Right renal pelvis (tissue), 4 donors: Measurements from ENCODE around the gene TREML4. TPM values are rescaled to one million over a fixed set of nuclear protein-coding genes. Genes with fewer than 3 reads are reported as not detected.
"Not testable (repeated sequence)": the region's sequence is repeated elsewhere in the genome, so short reads cannot be mapped to it uniquely, and the experiment has no call there.

Experiments
- DNase-seq, 4 donors: peaks; one replicate each; pipeline ENCODE4 v3.0.0-alpha.2; 2013; ENCODE audit warnings: low read depth in 4 of 4, low spot score in 3 of 4, missing footprints in 1 of 4
- polyA plus RNA-seq, 4 donors: library from polyadenylated mRNA; unstranded; fragments of 120-200 nt; gene quantifications; one replicate each; pipeline ENCODE4 v1.2.1, GENCODE V29; 2013; ENCODE audit not compliant: insufficient read length in 4 of 4

The TREML4 gene
- polyA plus RNA-seq, 4 donors = not detected

DNA sequence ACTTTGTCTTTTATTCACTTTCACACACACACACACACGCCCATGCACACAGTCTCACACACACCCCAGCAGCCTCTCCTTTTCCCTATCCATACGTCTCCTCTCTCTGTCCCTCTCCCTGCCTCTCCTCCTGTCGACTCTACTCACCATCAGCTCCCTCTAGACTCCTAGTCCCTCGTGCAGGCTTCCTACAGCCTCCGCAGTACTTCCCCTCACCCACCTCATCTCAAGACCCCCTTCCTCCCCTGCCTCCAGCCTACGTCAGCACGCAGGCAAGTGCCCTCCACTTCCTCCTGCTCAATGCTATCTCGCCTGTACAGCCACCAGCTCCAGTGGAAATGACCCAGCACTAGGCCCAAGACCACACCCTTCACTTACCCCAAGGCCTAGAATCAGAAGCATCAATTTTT lies 26.4 kb upstream of the TREML4 start:
- DNase-seq = no peak

DNA sequence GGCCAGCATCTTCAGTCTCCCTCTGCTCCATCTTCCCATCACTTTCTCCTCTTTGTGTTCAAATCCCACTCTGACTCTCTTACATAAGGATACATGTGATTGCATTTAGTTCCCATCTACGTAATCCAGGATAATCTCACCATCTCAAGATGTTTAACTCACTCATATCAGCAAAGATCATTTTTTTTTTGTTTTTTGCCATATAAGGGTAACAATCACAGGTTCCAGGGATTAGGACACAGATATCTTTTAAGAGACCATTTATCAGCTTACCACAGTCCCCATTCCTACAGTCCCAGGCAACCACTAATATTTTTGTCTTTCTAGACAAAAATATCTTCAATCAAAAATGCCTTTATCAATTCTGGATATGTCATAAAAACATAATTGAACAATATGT lies 24.0 kb upstream of the TREML4 start:
- no peak for DNase-seq

DNA sequence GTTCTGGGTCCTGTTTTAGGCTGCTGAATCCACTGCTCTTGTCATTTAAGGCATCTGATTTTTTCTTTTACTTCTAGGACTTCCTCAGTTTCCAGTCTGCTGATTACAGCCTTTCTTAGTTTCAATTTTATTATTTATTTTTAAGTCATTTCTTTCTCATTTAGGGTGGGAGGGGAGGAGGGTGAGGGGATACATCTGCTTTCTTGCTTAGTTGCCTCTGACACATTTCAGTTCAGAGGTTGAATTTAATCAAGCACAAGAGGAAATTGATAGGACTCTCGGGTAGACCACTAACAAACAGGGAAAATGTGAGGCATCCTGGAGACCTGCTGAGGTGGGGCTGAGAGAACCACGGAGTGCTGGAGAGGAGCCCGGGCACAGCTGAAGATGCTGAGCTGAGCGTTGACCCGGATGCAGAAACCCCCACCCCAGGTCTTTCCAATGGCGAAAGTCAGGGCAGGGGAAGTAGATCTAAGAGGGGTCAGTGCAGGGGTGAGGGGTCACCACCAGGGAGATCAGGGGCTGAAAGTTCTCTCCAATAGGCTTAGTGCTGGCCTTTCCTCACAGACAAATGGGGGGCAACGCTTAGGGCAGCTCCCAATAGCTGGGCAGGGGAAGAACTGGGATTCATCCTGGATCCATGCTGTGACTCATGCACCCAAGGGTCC lies 19.6 kb upstream of the TREML4 start:
- no peak for DNase-seq

GRCh38 chr6:41209547-41210320 lies 18.4 kb upstream of the TREML4 start:
- no peak for DNase-seq

- no peak for DNase-seq
Observed at GRCh38 chr6:41214559-41215238, 13.4 kb upstream of the TREML4 start.

GRCh38 chr6:41215777-41216176 lies 12.4 kb upstream of the TREML4 start:
- DNase-seq = no peak

DNA sequence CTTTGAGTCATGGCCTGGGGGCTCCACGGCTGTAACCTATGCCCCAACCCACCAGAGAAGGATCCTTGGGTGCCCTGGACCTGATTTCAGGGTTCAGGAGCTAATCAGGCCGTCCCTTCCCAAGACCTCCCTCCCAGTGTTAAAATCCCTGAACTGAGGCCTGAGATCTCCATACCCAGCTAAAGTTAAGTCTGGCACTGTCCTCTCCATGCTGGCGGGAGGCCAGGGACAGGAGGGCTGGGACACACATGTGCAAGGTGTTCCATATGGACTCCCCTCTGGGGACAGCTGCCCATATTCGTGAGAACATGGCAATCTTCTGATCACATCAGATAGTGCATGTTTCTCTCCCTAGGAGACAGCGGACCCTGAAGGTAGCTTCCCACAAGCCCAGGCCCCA lies 11.5 kb upstream of the TREML4 start:
- no peak for DNase-seq

DNA sequence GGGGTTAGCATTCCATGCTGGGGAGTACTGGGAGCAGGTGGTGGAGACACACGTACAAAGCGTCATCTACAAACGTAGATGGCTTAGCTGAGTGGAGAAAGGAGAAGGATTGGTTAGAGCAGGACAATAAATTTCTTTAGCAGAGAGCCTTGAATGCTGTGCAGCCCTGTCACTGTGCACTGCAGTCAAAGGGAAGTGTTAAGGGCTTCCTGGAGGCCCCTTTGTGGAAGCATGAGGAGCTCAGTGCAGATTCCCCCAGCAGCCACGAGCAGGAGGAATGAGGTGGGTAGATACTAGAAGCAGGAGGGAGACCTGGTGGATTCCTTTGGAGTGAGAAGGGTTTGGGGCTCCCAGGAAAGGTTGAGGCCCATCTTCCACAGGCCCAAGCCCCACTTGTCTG lies 6.1 kb upstream of the TREML4 start:
- DNase-seq = no peak

- no peak for DNase-seq
Observed at GRCh38 chr6:41222513-41222912, 5.6 kb upstream of the TREML4 start.

GRCh38 chr6:41224800-41225199 lies 3.3 kb upstream of the TREML4 start:
- DNase-seq = no peak

- DNase-seq = peak; percentile 3 to 38 (median 6)
Observed at GRCh38 chr6:41226752-41227151, 1.4 kb upstream of the TREML4 start.

DNA sequence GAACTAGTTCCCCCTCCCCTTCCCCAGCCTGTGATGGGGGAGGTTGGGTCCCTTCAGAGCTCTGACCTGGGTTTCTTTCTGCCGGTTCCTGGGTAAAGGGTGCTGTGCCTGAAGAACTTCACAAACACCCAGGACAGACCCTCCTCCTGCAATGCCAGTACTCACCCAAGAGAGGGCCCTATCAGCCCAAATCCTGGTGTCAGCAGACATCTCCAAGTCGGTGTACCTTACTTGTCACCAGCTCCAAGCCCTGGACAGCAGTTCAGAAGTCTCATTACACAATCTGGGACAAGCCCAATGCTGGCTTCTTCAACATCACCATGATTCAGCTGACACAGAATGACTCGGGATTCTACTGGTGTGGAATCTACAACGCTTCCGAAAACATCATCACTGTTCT lies 467 bp downstream of the TREML4 start:
- no peak for DNase-seq

DNA sequence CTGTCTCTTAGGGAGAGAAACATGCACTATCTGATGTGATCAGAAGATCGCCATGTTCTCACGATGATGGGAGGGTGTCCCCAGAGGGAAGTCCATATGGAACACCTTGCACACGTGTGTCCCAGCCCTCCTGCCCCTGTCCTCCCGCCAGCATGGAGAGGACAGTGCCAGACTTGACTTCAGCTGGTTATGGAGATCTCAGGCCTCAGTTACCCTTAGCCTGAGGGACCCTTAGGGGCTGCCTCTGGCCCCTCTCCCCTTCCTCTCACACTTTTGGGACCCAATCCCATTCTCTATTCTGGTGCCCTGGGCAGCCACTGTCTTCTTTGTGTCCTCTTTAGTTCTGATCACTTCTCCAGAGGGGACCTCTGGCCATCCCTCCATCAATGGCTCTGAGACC lies 1.6 kb downstream of the TREML4 start:
- DNase-seq = no peak

GRCh38 chr6:41231246-41231645 lies 3.1 kb downstream of the TREML4 start:
- DNase-seq = no peak

DNA sequence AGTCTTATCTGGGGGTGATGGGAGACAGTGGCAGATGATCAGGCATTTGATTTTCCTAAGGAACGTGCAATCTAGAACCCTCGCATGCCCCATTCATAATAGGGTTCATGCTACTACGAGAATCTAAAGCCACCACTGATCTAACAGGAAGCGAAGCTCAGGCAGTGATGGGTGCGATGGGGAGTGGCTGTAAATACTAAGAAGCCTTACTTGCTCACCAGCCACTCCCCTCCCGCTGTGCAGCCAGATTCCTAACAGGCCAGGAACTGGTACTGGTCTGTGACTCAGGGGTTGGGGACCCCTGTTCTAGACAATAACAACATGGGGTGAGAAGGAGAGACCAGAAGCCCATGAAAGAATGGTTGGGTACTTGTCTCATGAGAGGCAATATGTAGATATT lies 4.5 kb downstream of the TREML4 start:
- DNase-seq = no peak

- no peak for DNase-seq
Observed at GRCh38 chr6:41236276-41236675, 8.1 kb downstream of the TREML4 start.

DNA sequence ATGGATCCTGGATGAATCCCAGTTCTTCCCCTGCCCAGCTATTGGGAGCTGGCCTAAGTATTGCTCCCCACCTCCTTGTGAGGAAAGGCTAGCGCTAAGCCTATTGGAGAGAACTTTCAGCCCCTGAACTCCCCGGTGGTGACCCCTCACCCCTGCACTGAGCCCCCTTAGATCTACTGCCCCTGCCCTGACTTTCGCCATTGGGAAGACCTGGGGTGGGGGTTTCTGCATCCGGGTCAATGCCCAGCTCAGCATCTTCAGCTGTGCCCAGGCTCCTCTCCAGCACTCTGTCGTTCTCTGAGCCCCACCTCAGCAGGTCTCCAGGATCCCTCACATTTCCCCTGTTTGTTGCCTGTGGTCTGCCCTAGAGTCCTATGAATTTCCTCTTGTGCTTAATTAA lies 9.0 kb downstream of the TREML4 start:
- no peak for DNase-seq

GRCh38 chr6:41239467-41240159 lies 11.5 kb downstream of the TREML4 start:
- DNase-seq = no peak

- DNase-seq = not testable (repeated sequence)
Observed at GRCh38 chr6:41246529-41246928, 18.4 kb downstream of the TREML4 start.

DNA sequence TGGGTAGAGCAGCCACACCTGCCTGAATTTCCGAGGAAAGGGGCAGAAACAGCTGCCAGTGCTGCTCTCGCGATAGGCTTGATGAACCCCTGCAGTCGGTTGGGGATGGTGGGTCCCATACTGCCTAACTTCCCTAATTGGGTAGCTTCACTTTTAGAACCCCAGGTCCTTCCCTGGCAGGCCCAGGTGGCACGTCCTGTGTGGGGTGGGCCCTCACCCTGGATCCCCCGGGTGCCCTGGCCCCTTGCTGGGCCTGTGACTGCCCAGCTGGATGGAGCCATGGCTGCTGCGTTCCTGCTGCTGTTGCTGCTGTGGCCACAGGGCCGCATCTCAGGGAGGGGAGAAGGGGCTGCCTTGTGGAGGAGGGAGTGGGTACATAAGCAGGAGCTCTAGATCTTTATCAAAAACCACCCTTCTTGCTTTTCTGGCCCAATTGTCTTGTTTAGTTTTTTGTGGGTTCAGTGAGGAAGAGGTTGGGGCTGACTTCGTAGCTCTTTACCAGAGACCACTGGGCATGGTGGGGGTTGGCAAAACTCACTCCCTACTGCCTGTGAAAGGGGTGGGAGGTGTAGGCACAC lies 19.2 kb downstream of the TREML4 start:
- DNase-seq = no peak
